GM12865 (cell line): ENCODE results near the gene FAM13A.
"Not testable (repeated sequence)": the region's sequence is repeated elsewhere in the genome, so short reads cannot be mapped to it uniquely, and the experiment has no call there.

Experiments used
- DNase-seq: peaks from one replicate; pipeline ENCODE4 v3.0.0; 2010; ENCODE audit warnings: low read depth
- H3K4me3 ChIP-seq: 2 replicates; pipeline ENCODE4 v1.5.1; 2011; ENCODE audit warnings: mild to moderate bottlenecking, low read depth, low read length, control low read depth
- TF ChIP-seq, protein P1 (sequence below): IDR thresholded peaks from 2 replicates; pipeline ENCODE4 v1.5.1; 2011; ENCODE audit warnings: low read length, control low read depth, low read depth, inconsistent platforms; ENCODE audit not compliant: insufficient read depth; ENCODE audit errors: missing control alignments

Gene FAM13A

DNA sequence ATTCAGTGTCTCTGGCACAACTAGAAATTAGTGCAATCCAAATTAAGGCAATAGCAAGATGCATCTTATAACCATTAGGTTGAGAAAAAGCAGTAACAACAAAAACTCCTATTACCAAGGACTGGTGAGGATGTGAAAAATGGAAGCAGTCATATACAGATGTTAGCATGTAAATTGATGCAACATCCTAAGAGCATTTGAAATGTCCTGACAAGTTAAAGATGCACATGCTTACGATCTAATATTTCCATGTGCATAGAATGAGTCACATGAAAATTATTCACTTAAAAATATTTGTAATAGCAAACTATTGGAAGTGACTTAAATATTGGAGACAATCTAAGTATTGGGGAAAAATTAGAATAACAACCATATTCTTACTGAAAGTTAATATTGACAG lies 163.0 kb downstream of the FAM13A start:
- no peak for DNase-seq
- TF ChIP-seq, protein P1, sequence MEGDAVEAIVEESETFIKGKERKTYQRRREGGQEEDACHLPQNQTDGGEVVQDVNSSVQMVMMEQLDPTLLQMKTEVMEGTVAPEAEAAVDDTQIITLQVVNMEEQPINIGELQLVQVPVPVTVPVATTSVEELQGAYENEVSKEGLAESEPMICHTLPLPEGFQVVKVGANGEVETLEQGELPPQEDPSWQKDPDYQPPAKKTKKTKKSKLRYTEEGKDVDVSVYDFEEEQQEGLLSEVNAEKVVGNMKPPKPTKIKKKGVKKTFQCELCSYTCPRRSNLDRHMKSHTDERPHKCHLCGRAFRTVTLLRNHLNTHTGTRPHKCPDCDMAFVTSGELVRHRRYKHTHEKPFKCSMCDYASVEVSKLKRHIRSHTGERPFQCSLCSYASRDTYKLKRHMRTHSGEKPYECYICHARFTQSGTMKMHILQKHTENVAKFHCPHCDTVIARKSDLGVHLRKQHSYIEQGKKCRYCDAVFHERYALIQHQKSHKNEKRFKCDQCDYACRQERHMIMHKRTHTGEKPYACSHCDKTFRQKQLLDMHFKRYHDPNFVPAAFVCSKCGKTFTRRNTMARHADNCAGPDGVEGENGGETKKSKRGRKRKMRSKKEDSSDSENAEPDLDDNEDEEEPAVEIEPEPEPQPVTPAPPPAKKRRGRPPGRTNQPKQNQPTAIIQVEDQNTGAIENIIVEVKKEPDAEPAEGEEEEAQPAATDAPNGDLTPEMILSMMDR = no peak
- H3K4me3 ChIP-seq = no peak overlapping the region

DNA sequence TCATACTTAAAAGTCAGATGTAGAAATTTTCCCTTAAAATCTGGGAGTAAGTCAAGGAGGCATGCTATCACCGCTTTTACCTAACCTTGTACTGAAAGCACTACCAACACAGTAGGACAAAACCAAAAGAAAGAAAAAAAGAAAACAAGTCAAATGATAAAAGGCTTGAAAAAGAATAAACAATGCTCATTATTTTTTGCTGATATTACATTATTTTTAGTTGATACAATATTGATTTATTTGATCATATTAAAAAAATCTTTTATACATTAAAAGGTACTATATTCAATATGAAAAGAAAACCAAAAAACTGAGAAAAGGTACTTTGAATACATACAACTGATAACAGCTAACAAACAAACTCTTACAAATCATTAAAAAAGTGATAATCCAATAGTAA lies 164.3 kb downstream of the FAM13A start:
- TF ChIP-seq, protein P1 = no peak

DNA sequence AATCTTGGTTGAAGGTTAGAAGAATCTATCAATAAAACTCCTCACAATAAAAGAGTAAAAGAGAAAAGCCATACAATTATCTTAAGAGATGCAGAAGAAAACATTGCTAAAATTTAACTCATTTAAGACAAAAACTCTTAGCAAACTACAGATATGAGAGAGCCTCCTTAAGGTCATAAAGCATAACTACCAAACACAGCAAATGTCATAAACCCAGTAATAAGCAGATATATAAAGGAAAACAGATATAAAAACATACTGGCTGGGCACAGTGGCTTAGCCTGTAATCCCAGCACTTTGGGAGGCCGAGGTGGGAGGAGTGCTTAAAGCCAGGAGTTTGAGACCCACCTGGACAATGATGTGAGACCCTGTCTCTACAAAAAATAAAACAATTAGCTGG lies 165.3 kb downstream of the FAM13A start:
- TF ChIP-seq, protein P1 = no peak
- no peak for DNase-seq
- H3K4me3 ChIP-seq = no peak overlapping the region

More for the DNA sequence above, 164.3 kb downstream of the FAM13A start:
- DNase-seq = no peak
- H3K4me3 ChIP-seq = no peak overlapping the region

DNA sequence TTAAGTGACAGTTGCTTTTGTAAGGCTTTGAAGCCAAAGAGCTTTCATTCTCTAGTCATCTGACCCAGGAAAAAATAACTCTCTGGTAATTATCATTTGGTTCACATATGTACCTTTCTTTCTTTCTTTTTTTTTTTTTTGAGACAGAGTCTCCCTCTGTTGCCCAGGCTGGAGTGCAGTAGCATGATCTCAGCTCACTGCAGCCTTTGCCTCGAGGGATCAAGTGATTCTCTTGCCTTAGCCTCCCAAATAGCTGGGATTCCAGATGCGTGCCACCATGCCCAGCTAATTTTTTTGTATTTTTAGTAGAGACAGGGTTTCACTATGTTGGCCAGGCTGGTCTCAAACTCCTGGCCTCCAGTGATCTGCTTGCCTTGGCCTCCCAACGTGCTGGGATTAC lies 169.6 kb downstream of the FAM13A start:
- H3K4me3 ChIP-seq, DNase-seq: not testable (repeated sequence)

DNA sequence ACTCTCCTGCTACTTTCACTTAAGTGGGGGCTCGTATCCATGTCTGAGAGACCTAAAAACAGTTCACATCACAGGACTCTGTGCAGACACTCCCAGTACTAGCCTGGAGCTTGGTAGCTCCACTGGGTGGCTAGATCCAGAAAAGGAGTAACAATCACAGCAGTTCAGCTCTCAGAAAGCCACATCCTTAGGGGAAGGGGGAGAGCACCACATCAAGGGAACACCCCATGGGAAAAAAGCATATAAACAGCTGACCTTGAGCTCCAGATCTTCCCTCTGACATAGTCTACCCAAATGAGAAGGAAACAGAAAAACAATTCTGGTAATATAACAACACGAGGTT lies 175.8 kb downstream of the FAM13A start:
- DNase-seq = no peak
- TF ChIP-seq, protein P1 = no peak
- no peak overlapping the region for H3K4me3 ChIP-seq

DNA sequence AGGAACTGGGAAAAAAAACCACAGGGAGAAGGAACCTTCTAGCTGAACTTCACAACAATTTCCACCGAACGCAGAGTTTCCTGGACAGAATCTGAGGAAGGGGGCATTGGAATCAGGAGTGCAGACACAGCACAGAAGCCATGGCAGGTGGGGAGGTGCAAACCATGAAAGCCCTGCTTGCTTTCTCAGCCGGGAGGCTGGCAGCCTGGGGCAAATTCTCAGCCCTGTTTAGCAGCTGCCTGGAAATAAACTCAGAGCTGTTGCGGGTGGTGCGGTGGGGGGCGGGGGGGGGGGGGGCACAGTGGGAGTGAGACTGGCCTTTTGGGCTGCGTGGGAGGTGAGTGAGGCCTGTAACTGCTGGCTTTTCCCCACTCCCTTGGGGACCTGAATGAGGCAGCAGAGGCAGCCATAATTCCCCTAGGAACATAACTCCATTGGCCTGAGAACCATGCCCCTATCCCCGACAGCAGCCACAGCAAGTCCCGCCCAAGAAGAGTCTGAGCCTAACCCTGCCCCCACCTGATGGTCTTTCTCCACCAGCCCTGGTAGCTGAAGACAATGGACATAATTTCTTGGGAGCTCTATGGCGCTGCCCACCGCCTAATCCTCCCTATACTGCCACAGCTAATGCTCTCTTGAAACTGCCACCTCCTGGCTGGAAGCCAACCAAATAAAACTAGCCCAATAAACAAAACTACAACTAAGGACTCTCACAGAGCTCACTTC lies 176.3 kb downstream of the FAM13A start:
- TF ChIP-seq, protein P1 = no peak
- no peak for DNase-seq

DNA sequence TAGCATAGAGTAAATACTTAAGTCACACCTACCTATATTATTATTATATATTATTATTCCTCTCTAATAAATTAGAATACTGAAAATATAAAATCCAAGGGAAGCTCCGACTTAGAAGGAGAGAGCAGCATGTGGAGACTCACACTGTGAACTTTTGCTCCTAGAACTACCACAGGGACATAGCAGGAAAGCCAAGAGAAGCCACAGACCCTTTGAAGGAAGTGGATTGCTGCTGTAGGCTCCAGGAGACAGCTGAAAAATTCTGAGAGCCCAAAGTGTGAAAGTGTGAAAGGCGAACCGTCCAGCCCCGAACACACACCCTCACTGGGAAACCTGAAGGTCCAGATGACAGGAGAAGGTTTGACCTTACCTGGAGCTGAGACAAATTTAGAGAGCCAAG lies 177.0 kb downstream of the FAM13A start:
- no peak overlapping the region for H3K4me3 ChIP-seq
- DNase-seq = no peak
- TF ChIP-seq, protein P1 = no peak

More for the DNA sequence above, 176.3 kb downstream of the FAM13A start:
- H3K4me3 ChIP-seq = no peak overlapping the region
